Measurements from ENCODE around the gene OR52W1. TPM values are rescaled to one million over a fixed set of nuclear protein-coding genes. Genes with fewer than 3 reads are reported as not detected.
"Not testable (repeated sequence)": the region's sequence is repeated elsewhere in the genome, so short reads cannot be mapped to it uniquely, and the experiment has no call there.

Gene OR52W1
- total RNA-seq, 1 donor from 2014 or later: not detected

DNA sequence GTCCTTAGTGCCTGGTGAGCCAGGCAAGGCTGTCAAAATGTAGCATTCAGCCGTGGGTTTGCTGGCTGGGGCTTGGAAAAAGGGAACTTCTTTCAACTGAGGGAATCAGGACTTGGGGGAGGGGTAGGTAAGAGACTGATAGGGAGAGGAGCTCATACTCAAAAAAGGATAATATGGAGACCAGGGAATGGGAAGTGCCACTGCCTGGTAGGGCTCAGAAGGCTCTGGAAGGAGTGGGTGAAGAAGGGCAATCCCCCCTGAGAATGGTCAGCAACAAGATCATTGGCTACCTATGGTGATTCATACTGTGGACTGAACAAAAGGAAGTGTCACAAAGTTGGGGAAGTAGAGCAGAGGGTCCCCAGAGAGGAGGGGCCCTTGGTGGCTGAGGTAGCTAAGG, 41.8 kb downstream of the OR52W1 start:
- no peak overlapping the region for H3K4me3 ChIP-seq
- TF ChIP-seq, protein P1, sequence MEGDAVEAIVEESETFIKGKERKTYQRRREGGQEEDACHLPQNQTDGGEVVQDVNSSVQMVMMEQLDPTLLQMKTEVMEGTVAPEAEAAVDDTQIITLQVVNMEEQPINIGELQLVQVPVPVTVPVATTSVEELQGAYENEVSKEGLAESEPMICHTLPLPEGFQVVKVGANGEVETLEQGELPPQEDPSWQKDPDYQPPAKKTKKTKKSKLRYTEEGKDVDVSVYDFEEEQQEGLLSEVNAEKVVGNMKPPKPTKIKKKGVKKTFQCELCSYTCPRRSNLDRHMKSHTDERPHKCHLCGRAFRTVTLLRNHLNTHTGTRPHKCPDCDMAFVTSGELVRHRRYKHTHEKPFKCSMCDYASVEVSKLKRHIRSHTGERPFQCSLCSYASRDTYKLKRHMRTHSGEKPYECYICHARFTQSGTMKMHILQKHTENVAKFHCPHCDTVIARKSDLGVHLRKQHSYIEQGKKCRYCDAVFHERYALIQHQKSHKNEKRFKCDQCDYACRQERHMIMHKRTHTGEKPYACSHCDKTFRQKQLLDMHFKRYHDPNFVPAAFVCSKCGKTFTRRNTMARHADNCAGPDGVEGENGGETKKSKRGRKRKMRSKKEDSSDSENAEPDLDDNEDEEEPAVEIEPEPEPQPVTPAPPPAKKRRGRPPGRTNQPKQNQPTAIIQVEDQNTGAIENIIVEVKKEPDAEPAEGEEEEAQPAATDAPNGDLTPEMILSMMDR (IDR thresholded peaks at IDR 0.05): no peak
- H3K27ac ChIP-seq: no peak overlapping the region
- H3K4me1 ChIP-seq: no peaks in the 10 kb centered on the region
- no peaks in the 10 kb centered on the region for H3K9me3 ChIP-seq
- intact Hi-C loops (cut with DNase I): no loop called here
- no peaks in the 10 kb centered on the region for H3K36me3 ChIP-seq
- H3K27me3 ChIP-seq: no peaks in the 10 kb centered on the region
- ATAC-seq: peak; percentile 10
- no peak for DNase-seq

DNA sequence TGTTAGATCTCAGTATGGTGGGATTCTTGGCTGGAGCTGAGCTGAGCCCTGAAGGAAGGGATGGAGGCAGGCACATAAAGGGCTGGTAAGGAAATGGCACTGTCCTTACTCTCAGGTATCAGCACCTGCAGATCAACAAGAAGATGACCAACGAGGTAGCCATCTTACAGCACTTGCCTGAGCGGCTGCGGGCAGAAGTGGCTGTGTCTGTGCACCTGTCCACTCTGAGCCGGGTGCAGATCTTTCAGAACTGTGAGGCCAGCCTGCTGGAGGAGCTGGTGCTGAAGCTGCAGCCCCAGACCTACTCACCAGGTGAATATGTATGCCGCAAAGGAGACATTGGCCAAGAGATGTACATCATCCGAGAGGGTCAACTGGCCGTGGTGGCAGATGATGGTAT, 42.3 kb downstream of the OR52W1 start:
- no peaks in the 10 kb centered on the region for H3K9me3 ChIP-seq
- no peaks in the 10 kb centered on the region for H3K4me1 ChIP-seq
- no peak overlapping the region for H3K27ac ChIP-seq
- TF ChIP-seq, protein P1 (IDR thresholded peaks at IDR 0.05): no peak
- intact Hi-C loops (cut with DNase I): no loop called here
- H3K36me3 ChIP-seq: no peaks in the 10 kb centered on the region
- no peak overlapping the region for H3K4me3 ChIP-seq
- ATAC-seq (no peak), DNase-seq (no peak)
- H3K27me3 ChIP-seq: no peaks in the 10 kb centered on the region

DNA sequence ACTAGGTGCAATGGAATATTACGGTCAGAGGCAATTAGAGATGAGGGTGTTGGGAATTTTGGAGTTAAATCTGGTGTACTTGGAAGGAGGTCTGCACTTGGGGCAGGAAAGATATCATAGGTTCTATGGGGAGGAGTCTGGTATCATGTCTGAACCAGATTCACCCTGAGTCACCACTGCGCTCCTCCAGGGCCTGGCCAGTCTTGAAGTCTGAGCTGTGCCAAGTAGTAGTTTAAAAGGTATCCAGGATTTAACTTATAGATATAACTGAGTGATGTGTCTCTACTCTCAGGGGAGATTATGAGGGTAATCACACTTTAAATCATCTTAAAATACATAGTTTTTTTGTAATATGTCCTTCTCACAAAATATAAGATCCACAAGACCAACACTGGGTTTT, 46.5 kb downstream of the OR52W1 start:
- intact Hi-C loops (cut with DNase I): no loop called here
- H3K36me3 ChIP-seq: no peaks in the 10 kb centered on the region
- ATAC-seq (no peak), DNase-seq (no peak)
- H3K4me3 ChIP-seq: no peak overlapping the region
- no peaks in the 10 kb centered on the region for H3K27me3 ChIP-seq
- no peaks in the 10 kb centered on the region for H3K4me1 ChIP-seq
- no peaks in the 10 kb centered on the region for H3K9me3 ChIP-seq
- TF ChIP-seq, protein P1 (IDR thresholded peaks at IDR 0.05): no peak
- H3K27ac ChIP-seq: no peak overlapping the region

DNA sequence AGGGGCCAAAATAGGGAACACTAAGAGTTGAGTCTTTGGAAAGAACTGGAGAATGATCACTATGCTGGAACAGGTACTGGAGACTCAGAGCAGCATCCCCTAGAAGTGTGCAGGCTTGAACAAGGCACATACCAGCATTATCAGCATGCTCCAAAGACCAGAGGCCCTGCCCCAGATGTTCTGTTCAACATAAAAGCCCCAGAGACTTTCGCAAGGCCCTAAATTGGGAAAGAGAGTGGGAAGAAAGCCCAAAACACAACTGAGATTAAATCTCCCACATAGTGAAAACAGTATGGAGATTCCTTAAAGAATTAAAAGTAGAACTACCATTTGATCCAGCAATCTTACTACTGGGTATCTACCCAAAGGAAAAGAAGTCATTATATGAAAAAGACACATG, 49.2 kb downstream of the OR52W1 start:
- Histone ChIP-seq H3K27me3 (no peaks in the 10 kb centered on the region), H3K27ac (no peak overlapping the region), H3K4me1 (no peaks in the 10 kb centered on the region), H3K4me3 (no peak overlapping the region), H3K9me3 (no peaks in the 10 kb centered on the region), H3K36me3 (no peaks in the 10 kb centered on the region)
- intact Hi-C loops (cut with DNase I): no loop called here
- DNase-seq (no peak), ATAC-seq (no peak)
- TF ChIP-seq, protein P1 (IDR thresholded peaks at IDR 0.05): no peak

DNA sequence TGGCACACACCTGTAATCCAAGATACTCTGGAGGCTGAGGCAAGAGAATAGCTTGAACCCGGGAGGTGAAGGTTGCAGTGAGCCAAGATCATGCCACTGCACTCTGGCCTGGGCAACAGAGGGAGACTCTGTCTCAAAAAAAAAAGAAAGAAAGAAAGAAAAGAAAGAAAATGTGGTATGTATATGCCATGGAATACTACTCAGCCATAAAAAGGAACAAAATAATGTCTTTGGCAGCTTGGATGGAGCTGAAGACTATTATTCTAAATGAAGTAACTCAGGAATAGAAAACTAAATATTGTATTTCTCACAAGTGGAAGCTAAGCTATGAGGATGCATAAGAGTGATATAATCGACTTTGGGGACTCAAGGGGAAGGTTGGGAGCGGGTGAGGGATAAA, 49.9 kb downstream of the OR52W1 start:
- H3K9me3 ChIP-seq; ATAC-seq; intact Hi-C loops (cut with DNase I); H3K36me3 ChIP-seq; H3K4me1 ChIP-seq; DNase-seq; H3K4me3 ChIP-seq; H3K27ac ChIP-seq; H3K27me3 ChIP-seq: not testable (repeated sequence)

Other genes starting within 250 kb of the OR52W1 start
- gene OR56A5, start 230.7 kb upstream of the OR52W1 start, total RNA-seq: not detected
- gene OR52L1, start 212.2 kb upstream of the OR52W1 start, total RNA-seq: not detected
- not detected for gene OR56A4, start 192.3 kb upstream of the OR52W1 start, total RNA-seq
- gene OR56A1, start 168.5 kb upstream of the OR52W1 start, total RNA-seq: not detected
- not detected for gene OR56B4, start 91.5 kb upstream of the OR52W1 start, total RNA-seq
- gene OR52B2, start 28.9 kb upstream of the OR52W1 start, total RNA-seq: not detected
- not detected for gene C11orf42, start 6.3 kb downstream of the OR52W1 start, total RNA-seq
- 40.6 TPM for gene FHIP1B, start 35.4 kb downstream of the OR52W1 start, total RNA-seq
- gene CNGA4, start 39.9 kb downstream of the OR52W1 start, total RNA-seq: not detected
- gene CCKBR, start 60.6 kb downstream of the OR52W1 start, total RNA-seq: not detected
- gene CAVIN3, start 121.3 kb downstream of the OR52W1 start, total RNA-seq: 48.8 TPM
- 51.9 TPM for gene SMPD1, start 191.2 kb downstream of the OR52W1 start, total RNA-seq
- 40.9 TPM for gene APBB1, start 219.9 kb downstream of the OR52W1 start, total RNA-seq
- 1.4 TPM for gene HPX, start 241.8 kb downstream of the OR52W1 start, total RNA-seq